ENCODE data around the gene IGF2R.

- TF ChIP-seq NR2F2 (IDR thresholded peaks at IDR 0.05; ENCODE audit: borderline replicate concordance, low read depth) = no peak
- no peak for TF ChIP-seq EP300 (IDR thresholded peaks at IDR 0.05; ENCODE audit: low read depth in 2 of 2, low read length in 2 of 2)
- no peak for TF ChIP-seq EP300 (CRISPR knock-in tag; IDR thresholded peaks at IDR 0.05; ENCODE audit: borderline replicate concordance)
- TF ChIP-seq EZH2 (conservative IDR thresholded peaks at IDR 0.05; ENCODE audit: low read depth, low read length) = no peak
- TF ChIP-seq, protein P1, sequence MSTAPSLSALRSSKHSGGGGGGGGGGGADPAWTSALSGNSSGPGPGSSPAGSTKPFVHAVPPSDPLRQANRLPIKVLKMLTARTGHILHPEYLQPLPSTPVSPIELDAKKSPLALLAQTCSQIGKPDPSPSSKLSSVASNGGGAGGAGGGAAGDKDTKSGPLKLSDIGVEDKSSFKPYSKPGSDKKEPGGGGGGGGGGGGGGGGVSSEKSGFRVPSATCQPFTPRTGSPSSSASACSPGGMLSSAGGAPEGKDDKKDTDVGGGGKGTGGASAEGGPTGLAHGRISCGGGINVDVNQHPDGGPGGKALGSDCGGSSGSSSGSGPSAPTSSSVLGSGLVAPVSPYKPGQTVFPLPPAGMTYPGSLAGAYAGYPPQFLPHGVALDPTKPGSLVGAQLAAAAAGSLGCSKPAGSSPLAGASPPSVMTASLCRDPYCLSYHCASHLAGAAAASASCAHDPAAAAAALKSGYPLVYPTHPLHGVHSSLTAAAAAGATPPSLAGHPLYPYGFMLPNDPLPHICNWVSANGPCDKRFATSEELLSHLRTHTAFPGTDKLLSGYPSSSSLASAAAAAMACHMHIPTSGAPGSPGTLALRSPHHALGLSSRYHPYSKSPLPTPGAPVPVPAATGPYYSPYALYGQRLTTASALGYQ (CRISPR knock-in tag; IDR thresholded peaks at IDR 0.05) = no peak
- TF ChIP-seq ZNF580 (CRISPR knock-in tag; IDR thresholded peaks at IDR 0.05; ENCODE audit: borderline replicate concordance, low read depth) = no peak
- no peak for TF ChIP-seq POLR2AphosphoS5 (IDR thresholded peaks at IDR 0.05; ENCODE audit: low read depth, low read length)
- no peak for TF ChIP-seq JUND (CRISPR knock-in tag; IDR thresholded peaks at IDR 0.05)
- TF ChIP-seq SRF (IDR thresholded peaks at IDR 0.05; ENCODE audit: low read depth, low read length) = no peak
- TF ChIP-seq, protein P2, sequence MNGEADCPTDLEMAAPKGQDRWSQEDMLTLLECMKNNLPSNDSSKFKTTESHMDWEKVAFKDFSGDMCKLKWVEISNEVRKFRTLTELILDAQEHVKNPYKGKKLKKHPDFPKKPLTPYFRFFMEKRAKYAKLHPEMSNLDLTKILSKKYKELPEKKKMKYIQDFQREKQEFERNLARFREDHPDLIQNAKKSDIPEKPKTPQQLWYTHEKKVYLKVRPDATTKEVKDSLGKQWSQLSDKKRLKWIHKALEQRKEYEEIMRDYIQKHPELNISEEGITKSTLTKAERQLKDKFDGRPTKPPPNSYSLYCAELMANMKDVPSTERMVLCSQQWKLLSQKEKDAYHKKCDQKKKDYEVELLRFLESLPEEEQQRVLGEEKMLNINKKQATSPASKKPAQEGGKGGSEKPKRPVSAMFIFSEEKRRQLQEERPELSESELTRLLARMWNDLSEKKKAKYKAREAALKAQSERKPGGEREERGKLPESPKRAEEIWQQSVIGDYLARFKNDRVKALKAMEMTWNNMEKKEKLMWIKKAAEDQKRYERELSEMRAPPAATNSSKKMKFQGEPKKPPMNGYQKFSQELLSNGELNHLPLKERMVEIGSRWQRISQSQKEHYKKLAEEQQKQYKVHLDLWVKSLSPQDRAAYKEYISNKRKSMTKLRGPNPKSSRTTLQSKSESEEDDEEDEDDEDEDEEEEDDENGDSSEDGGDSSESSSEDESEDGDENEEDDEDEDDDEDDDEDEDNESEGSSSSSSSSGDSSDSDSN (CRISPR knock-in tag; IDR thresholded peaks at IDR 0.05) = no peak
- no peak for TF ChIP-seq ZNF549 (CRISPR knock-in tag; IDR thresholded peaks at IDR 0.05)
- no peak for TF ChIP-seq RORA (CRISPR knock-in tag; IDR thresholded peaks at IDR 0.05)
- no peak for TF ChIP-seq ZNF263 (CRISPR knock-in tag; IDR thresholded peaks at IDR 0.05)
Observed at GRCh38 chr6:160040527-160041264, 71.8 kb downstream of the IGF2R start.

Measured in HepG2 (cell line).